Brain microvascular endothelial cell (primary cell): Measurements from ENCODE around the gene LRRC36.
A peak's percentile ranks its signal among the peaks of the same experiment; 100 is the strongest.

Experiments used
- DNase-seq: peaks from one replicate; pipeline ENCODE4 v3.0.0-alpha.2; 2020
- H3K27ac ChIP-seq: fragments of 250-450 bp; sonication (Bioruptor Pico); 2 replicates; pipeline ENCODE4 v1.5.1; 2020; ENCODE audit warnings: mild to moderate bottlenecking, moderate library complexity
- H3K27me3 ChIP-seq: fragments of 250-450 bp; sonication (Bioruptor Pico); replicated peaks from 2 replicates; pipeline ENCODE4 v1.5.1; 2020; ENCODE audit warnings: mild to moderate bottlenecking
- H3K36me3 ChIP-seq: fragments of 250-450 bp; sonication (Bioruptor Pico); replicated peaks from 2 replicates; pipeline ENCODE4 v1.5.1; 2020; ENCODE audit warnings: mild to moderate bottlenecking
- H3K4me3 ChIP-seq: 2 replicates; pipeline ENCODE4 v1.5.1; 2011; ENCODE audit warnings: low read depth, mild to moderate bottlenecking, control low read depth, low read length, moderate library complexity
- in situ Hi-C: cut with HindIII; loops from 2 replicates; pipeline ENCODE4 v1.10.0; 2017; ENCODE audit warnings: low sequenced_read_pairs, low pct_ligation_motif_present
- TF ChIP-seq, protein P1 (sequence below): IDR thresholded peaks from 2 replicates; pipeline ENCODE4 v1.5.1; 2011; ENCODE audit warnings: low read depth, mild to moderate bottlenecking, moderate library complexity, low read length, control low read depth, inconsistent platforms; ENCODE audit errors: missing control alignments

LRRC36 gene

DNA sequence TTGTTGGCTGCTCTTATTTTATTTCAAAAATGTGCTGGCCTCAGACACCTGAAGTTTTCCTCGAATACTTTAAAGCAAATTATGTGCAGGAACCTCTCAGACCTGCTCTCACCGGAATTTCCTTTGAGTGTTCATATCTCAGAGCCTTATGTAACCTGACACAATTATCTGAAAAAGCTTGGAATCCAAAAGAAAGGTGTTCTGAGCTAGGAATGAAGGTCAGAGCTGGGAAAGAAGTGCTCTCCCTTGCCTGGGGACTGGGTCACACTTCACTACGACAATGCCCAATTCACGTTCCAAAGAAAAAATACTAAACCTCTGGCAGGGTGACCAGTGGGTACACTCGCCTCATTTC lies 97.6 kb downstream of the LRRC36 start:
- Histone ChIP-seq H3K27ac (no peak overlapping the region), H3K4me3 (no peak overlapping the region), H3K36me3 (no peaks in the 10 kb centered on the region), H3K27me3 (peaks cover 19% of the 10 kb centered on the region)
- TF ChIP-seq, protein P1, sequence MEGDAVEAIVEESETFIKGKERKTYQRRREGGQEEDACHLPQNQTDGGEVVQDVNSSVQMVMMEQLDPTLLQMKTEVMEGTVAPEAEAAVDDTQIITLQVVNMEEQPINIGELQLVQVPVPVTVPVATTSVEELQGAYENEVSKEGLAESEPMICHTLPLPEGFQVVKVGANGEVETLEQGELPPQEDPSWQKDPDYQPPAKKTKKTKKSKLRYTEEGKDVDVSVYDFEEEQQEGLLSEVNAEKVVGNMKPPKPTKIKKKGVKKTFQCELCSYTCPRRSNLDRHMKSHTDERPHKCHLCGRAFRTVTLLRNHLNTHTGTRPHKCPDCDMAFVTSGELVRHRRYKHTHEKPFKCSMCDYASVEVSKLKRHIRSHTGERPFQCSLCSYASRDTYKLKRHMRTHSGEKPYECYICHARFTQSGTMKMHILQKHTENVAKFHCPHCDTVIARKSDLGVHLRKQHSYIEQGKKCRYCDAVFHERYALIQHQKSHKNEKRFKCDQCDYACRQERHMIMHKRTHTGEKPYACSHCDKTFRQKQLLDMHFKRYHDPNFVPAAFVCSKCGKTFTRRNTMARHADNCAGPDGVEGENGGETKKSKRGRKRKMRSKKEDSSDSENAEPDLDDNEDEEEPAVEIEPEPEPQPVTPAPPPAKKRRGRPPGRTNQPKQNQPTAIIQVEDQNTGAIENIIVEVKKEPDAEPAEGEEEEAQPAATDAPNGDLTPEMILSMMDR: no peak
- in situ Hi-C loops: no loop called here
- DNase-seq: no peak

DNA sequence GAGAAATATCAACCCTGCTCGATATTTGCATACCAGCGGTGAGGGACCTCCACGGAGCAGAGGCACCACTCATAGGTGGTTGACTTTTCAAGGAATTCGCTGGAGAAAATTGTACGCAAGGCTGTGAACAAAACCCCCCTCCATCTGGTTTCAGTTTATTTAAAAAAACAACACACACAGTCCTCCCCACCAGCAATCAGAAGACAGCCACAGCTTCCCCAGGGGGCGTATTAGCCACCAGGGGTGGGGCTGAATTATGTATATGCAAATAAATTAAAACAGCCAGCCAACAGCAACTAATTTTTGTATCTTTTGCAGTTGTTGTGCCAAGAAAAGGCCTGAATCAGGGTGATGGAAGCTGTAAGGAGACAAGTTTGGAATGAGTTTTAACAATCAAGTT lies 98.4 kb downstream of the LRRC36 start:
- H3K36me3 ChIP-seq: no peaks in the 10 kb centered on the region
- no peak for DNase-seq
- in situ Hi-C loops: no loop called here
- peaks cover 24% of the 10 kb centered on the region for H3K27me3 ChIP-seq
- no peak overlapping the region for H3K4me3 ChIP-seq
- no peak overlapping the region for H3K27ac ChIP-seq
- TF ChIP-seq, protein P1: no peak

DNA sequence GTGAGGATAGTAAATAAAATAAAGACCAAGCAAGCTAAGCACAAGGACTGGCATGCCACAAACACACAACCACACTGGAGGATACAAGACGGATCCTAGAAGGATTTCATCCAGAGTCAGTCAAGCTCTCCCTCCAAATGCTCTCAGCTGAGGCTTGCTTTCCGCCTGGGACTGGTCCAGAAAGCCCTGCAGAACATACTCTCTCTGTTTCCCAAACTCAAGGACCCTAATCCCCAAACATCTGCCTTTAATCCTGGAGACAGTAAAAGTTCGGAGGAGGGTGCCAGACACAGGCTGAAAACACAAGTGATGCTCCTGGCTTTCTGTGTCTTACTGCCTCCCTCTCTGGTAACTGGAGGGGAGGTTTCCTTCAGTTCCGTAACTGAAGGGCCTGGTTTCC lies 99.0 kb downstream of the LRRC36 start:
- H3K27ac ChIP-seq: no peak overlapping the region
- H3K4me3 ChIP-seq: no peak overlapping the region
- H3K36me3 ChIP-seq: no peaks in the 10 kb centered on the region
- TF ChIP-seq, protein P1: no peak
- peaks cover 29% of the 10 kb centered on the region for H3K27me3 ChIP-seq
- in situ Hi-C loops: no loop called here
- no peak for DNase-seq

DNA sequence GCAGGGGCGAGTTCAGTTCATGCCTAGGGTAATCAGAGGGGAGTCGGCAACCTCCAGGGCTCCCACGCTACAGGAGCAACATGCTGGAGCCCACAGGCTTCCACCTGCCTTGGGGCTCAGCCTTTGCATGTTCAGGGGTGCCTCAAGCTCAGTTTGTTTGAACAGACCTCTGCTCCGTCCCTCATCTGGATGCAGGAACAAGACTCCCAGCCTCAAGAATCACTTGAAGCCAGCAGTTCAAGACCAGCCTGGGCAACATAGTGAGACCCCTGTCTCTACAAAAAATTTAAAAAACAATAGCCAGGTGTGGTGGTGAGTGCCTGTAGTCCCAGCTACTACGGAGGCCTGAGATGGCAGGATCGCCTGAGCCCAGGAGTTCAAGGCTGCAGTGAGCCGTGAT lies 99.4 kb downstream of the LRRC36 start:
- in situ Hi-C loops: no loop called here
- H3K4me3 ChIP-seq: no peak overlapping the region
- DNase-seq: no peak
- no peaks in the 10 kb centered on the region for H3K36me3 ChIP-seq
- TF ChIP-seq, protein P1: no peak
- peaks cover 31% of the 10 kb centered on the region for H3K27me3 ChIP-seq
- no peak overlapping the region for H3K27ac ChIP-seq

DNA sequence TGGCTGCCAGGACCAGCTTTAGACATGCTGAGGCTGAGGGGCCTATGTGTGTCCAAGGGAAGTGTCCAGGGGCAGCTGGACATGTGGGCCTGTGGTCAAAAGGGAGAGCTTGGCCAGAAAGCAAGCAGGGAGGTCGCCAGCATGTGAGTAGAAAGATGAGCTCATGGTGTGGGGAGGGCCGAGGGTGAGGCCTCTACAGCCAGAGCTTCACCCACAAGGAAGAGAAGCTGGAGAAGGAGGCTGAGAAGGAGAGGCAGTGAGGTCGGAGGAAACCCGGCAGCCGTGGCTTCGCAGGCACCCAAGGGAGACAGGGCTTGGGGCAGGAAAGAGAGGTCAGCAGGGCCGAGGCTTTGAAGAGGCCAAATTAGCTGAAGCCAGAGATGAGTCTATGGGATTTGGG lies 100.3 kb downstream of the LRRC36 start:
- in situ Hi-C loops: no loop called here
- TF ChIP-seq, protein P1: no peak
- no peak overlapping the region for H3K4me3 ChIP-seq
- H3K27me3 ChIP-seq: peaks cover 33% of the 10 kb centered on the region
- H3K36me3 ChIP-seq: no peaks in the 10 kb centered on the region
- no peak for DNase-seq
- no peak overlapping the region for H3K27ac ChIP-seq

DNA sequence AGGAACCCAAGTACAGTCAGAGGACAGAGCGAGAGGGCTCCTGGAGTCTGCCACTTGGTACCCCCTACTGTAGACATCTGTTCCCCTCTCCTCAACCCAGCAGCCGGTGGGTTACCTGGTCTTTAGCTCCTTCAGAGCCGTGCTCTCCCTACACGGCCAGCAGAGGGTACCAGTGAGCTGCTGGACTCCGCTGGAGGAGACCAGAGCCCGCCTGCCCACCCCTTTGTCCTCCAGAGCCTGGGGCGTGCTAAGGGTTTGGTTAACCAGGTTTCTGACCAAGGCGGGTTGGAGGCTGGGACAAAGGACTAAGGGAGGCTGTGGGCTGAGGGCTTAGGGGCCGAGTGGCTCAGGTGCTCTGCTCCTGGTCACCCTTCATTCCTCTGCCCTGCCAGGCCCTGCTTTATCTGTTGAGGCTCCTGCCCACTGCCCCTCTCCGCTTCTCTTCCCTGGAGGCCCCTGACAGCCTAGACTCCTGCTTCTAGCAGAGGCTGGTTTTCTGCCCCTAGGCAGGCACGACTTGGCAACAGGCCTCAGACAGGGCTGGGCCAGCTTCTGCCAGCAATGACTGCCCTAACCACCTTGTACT lies 101.6 kb downstream of the LRRC36 start:
- DNase-seq: peak; percentile 22
- H3K4me3 ChIP-seq: no peak overlapping the region
- in situ Hi-C loops: no loop called here
- H3K36me3 ChIP-seq: no peaks in the 10 kb centered on the region
- TF ChIP-seq, protein P1: peak; percentile 97
- H3K27ac ChIP-seq: no peak overlapping the region
- H3K27me3 ChIP-seq: peaks cover 33% of the 10 kb centered on the region
